Fibroblast of lung (primary cell): ENCODE measurements around the gene MIGA2. TPM values are rescaled to one million over a fixed set of nuclear protein-coding genes. Genes with fewer than 3 reads are reported as not detected.

Experiments
- DNase-seq, 2 donors: peaks; one replicate each; pipeline versions ENCODE4 v3.0.0 to v3.0.0-alpha.2; 2010; ENCODE audit warnings: low read depth in 2 of 2
- H2AFZ ChIP-seq: 2 replicates; pipeline ENCODE4 v1.5.1; 2012; ENCODE audit warnings: low read length, control low read depth, inconsistent platforms
- H3K27ac ChIP-seq: 2 replicates; pipeline ENCODE4 v1.5.1; 2011; ENCODE audit warnings: low read length, control low read depth; ENCODE audit not compliant: insufficient read depth
- H3K27me3 ChIP-seq: 2 replicates; pipeline ENCODE4 v1.5.1; 2011; ENCODE audit warnings: mild to moderate bottlenecking, low read length; ENCODE audit not compliant: control insufficient read depth, insufficient read depth
- H3K36me3 ChIP-seq: 2 replicates; pipeline ENCODE4 v1.5.1; 2011; ENCODE audit warnings: low read length; ENCODE audit not compliant: control insufficient read depth, insufficient read depth
- H3K4me1 ChIP-seq: 2 replicates; pipeline ENCODE4 v1.5.1; 2011; ENCODE audit warnings: low read length; ENCODE audit not compliant: control insufficient read depth, insufficient read depth; ENCODE audit errors: extremely low read depth
- H3K4me2 ChIP-seq: 2 replicates; pipeline ENCODE4 v1.5.1; 2011; ENCODE audit warnings: low read length, control low read depth; ENCODE audit not compliant: insufficient read depth; ENCODE audit errors: extremely low read depth
- H3K4me3 ChIP-seq, 4 experiments: fragments of 200-600 bp in 1 of 4; sonication (generic) in 1 of 4; replicated peaks in 1 of 4; 2 replicates each; pipeline ENCODE4 v1.5.1; 2011 to 2016; ENCODE audit warnings: low read length in 4 of 4, low read depth in 3 of 4, mild to moderate bottlenecking in 3 of 4, control low read depth in 2 of 4, inconsistent platforms in 1 of 4, mixed read lengths in 1 of 4; ENCODE audit not compliant: insufficient read depth in 1 of 4; ENCODE audit errors: control extremely low read depth in 1 of 4
- H3K79me2 ChIP-seq: 2 replicates; pipeline ENCODE4 v1.5.1; 2012; ENCODE audit warnings: mild to moderate bottlenecking, low read length, inconsistent platforms; ENCODE audit not compliant: control insufficient read depth, insufficient read depth
- H3K9ac ChIP-seq: 2 replicates; pipeline ENCODE4 v1.5.1; 2011; ENCODE audit warnings: mild to moderate bottlenecking, low read length, control low read depth; ENCODE audit not compliant: insufficient read depth
- H3K9me3 ChIP-seq: 2 replicates; pipeline ENCODE4 v1.5.1; 2012; ENCODE audit warnings: low read depth, low read length; ENCODE audit not compliant: control insufficient read depth, insufficient read depth
- H4K20me1 ChIP-seq: 2 replicates; pipeline ENCODE4 v1.5.1; 2011; ENCODE audit warnings: low read length; ENCODE audit not compliant: control insufficient read depth, insufficient read depth; ENCODE audit errors: extremely low read depth
- CTCF ChIP-seq, 2 donors: IDR thresholded peaks in 1 of 2; conservative IDR thresholded peaks in 1 of 2; 1 replicate in 1 of 2; 2 replicates in 1 of 2; pipeline ENCODE4 v1.5.1; 2011 to 2012; ENCODE audit warnings: low read length in 2 of 2, control low read depth in 1 of 2, inconsistent platforms in 1 of 2, low read depth in 1 of 2, mild to moderate bottlenecking in 1 of 2
- EZH2 ChIP-seq: IDR thresholded peaks from 2 replicates; pipeline ENCODE4 v1.5.1; 2012; ENCODE audit warnings: low read length, control low read depth, mild to moderate bottlenecking; ENCODE audit errors: missing control alignments
- polyA plus RNA-seq, 2 donors: library from polyadenylated mRNA; depleted of rRNA in 1 of 2; stranded (reverse) in 1 of 2; unstranded in 1 of 2; fragments of >200 nt; gene quantifications; 2 replicates each; pipeline ENCODE4 v1.2.1, GENCODE V29; 2011 to 2012; ENCODE audit warnings: missing spikeins in 1 of 2
- total RNA-seq: library from RNA; depleted of rRNA; stranded (reverse); fragments of >200 nt; gene quantifications from 2 replicates; pipeline ENCODE4 v1.2.1, GENCODE V29; 2014

MIGA2 gene
- total and polyA plus RNA-seq, 2 donors (not counting 1 experiment from before 2014, with no cell fraction given) = 9.8 to 23.3 TPM

GRCh38 chr9:129069862-129070641, 33.6 kb downstream of the MIGA2 start:
- Histone ChIP-seq H3K9me3 (no peaks in the 10 kb centered on the region), H3K4me1 (no peaks in the 10 kb centered on the region), H3K27ac (no peak overlapping the region), H3K4me3 (no peak overlapping the region), H3K4me2 (no peak overlapping the region), H3K79me2 (no peaks in the 10 kb centered on the region), H3K36me3 (peaks cover 6% of the 10 kb centered on the region), H3K27me3 (no peaks in the 10 kb centered on the region), H4K20me1 (no peaks in the 10 kb centered on the region), H2AFZ (no peak overlapping the region), H3K9ac (no peak overlapping the region)
- no peak for DNase-seq
- TF ChIP-seq CTCF (conservative IDR thresholded peaks at IDR 0.05 in 1 of 2, IDR thresholded peaks at IDR 0.05 in 1 of 2; ENCODE audit: low read depth in 1 of 2, low read length in 2 of 2) (no peak), EZH2 (no peak)

- Histone ChIP-seq H3K4me3 (no peak overlapping the region), H3K79me2 (no peaks in the 10 kb centered on the region), H3K27me3 (no peaks in the 10 kb centered on the region), H3K4me1 (no peaks in the 10 kb centered on the region), H3K27ac (no peak overlapping the region), H3K9ac (no peak overlapping the region), H3K4me2 (no peak overlapping the region), H2AFZ (no peak overlapping the region), H3K9me3 (no peaks in the 10 kb centered on the region), H4K20me1 (no peaks in the 10 kb centered on the region), H3K36me3 (peaks cover 4% of the 10 kb centered on the region)
- TF ChIP-seq EZH2 (no peak), CTCF (conservative IDR thresholded peaks at IDR 0.05 in 1 of 2, IDR thresholded peaks at IDR 0.05 in 1 of 2; ENCODE audit: low read depth in 1 of 2, low read length in 2 of 2) (no peak)
- DNase-seq = no peak
These were observed 34.5 kb downstream of the MIGA2 start for GRCh38 chr9:129070696-129071525.

- DNase-seq = no peak
- no peak overlapping the region for H3K27ac ChIP-seq
- no peaks in the 10 kb centered on the region for H3K27me3 ChIP-seq
These were observed 35.2 kb downstream of the MIGA2 start for GRCh38 chr9:129071526-129072126.

More at GRCh38 chr9:129071526-129072126, 35.2 kb downstream of the MIGA2 start:
- no peak overlapping the region for H3K4me2 ChIP-seq
- H3K9me3 ChIP-seq = no peaks in the 10 kb centered on the region
- peaks cover 4% of the 10 kb centered on the region for H3K36me3 ChIP-seq
- H4K20me1 ChIP-seq = no peaks in the 10 kb centered on the region
- no peaks in the 10 kb centered on the region for H3K4me1 ChIP-seq
- no peak overlapping the region for H2AFZ ChIP-seq
- H3K79me2 ChIP-seq = no peaks in the 10 kb centered on the region
- no peak for TF ChIP-seq CTCF (conservative IDR thresholded peaks at IDR 0.05 in 1 of 2, IDR thresholded peaks at IDR 0.05 in 1 of 2; ENCODE audit: low read depth in 1 of 2, low read length in 2 of 2)
- no peak for TF ChIP-seq EZH2
- no peak overlapping the region for H3K4me3 ChIP-seq
- H3K9ac ChIP-seq = no peak overlapping the region
